Bronchial epithelial cell (primary cell): Measurements from ENCODE around the gene CCDC12. TPM values are rescaled to one million over a fixed set of nuclear protein-coding genes. Genes with fewer than 3 reads are reported as not detected.
A peak's percentile ranks its signal among the peaks of the same experiment; 100 is the strongest.

Experiments
- DNase-seq: peaks from one replicate; pipeline ENCODE4 v3.0.0-alpha.2; 2010; ENCODE audit warnings: low read depth
- FAIRE-seq: peaks from 2 replicates; lab custom pipeline; 2011; peaks lifted over from hg19 to GRCh38; lab: Jason Lieb, UNC
- H3K27me3 ChIP-seq: 2 replicates; pipeline ENCODE4 v1.5.1; 2011; ENCODE audit warnings: low read length; ENCODE audit not compliant: control insufficient read depth, insufficient read depth
- H3K36me3 ChIP-seq: 2 replicates; pipeline ENCODE4 v1.5.1; 2011; ENCODE audit warnings: low read length; ENCODE audit not compliant: control insufficient read depth, insufficient read depth
- H3K4me3 ChIP-seq: 2 replicates; pipeline ENCODE4 v1.5.1; 2011; ENCODE audit warnings: mild to moderate bottlenecking, low read depth, low read length, control low read depth
- CTCF ChIP-seq: IDR thresholded peaks from 2 replicates; pipeline ENCODE4 v1.5.1; 2011; ENCODE audit warnings: mild to moderate bottlenecking, moderate library complexity, low read length, control low read depth, inconsistent platforms; ENCODE audit not compliant: insufficient read depth, severe bottlenecking
- total RNA-seq: library from RNA; depleted of rRNA; stranded (reverse); fragments of >200 nt; gene quantifications from 2 replicates; pipeline ENCODE4 v1.2.1, GENCODE V29; 2014

The CCDC12 gene
- total RNA-seq, 1 donor from 2014 or later = 39.2 TPM

- H3K27me3 ChIP-seq = peaks cover 34% of the 10 kb centered on the region
- no peaks in the 10 kb centered on the region for H3K36me3 ChIP-seq
- DNase-seq = no peak
- TF ChIP-seq CTCF = no peak
- no peak for FAIRE-seq
- H3K4me3 ChIP-seq = no peak overlapping the region
Observed at GRCh38 chr3:46883054-46883829, 93.3 kb downstream of the CCDC12 start.

GRCh38 chr3:46882377-46883053, 94.0 kb downstream of the CCDC12 start:
- no peak for FAIRE-seq
- DNase-seq = no peak
- no peaks in the 10 kb centered on the region for H3K36me3 ChIP-seq
- TF ChIP-seq CTCF = no peak
- H3K27me3 ChIP-seq = peaks cover 34% of the 10 kb centered on the region
- H3K4me3 ChIP-seq = peak overlapping the region; percentile 20

GRCh38 chr3:46881596-46882376, 94.8 kb downstream of the CCDC12 start:
- no peak for FAIRE-seq
- no peak overlapping the region for H3K4me3 ChIP-seq
- no peaks in the 10 kb centered on the region for H3K36me3 ChIP-seq
- peaks cover 34% of the 10 kb centered on the region for H3K27me3 ChIP-seq
- DNase-seq = no peak
- TF ChIP-seq CTCF = no peak

GRCh38 chr3:46880884-46881595, 95.5 kb downstream of the CCDC12 start:
- H3K27me3 ChIP-seq = peaks cover 33% of the 10 kb centered on the region
- H3K4me3 ChIP-seq = no peak overlapping the region
- DNase-seq = no peak
- no peaks in the 10 kb centered on the region for H3K36me3 ChIP-seq
- FAIRE-seq = no peak
- TF ChIP-seq CTCF = no peak

GRCh38 chr3:46878781-46879436, 97.6 kb downstream of the CCDC12 start:
- H3K4me3 ChIP-seq = no peak overlapping the region
- FAIRE-seq = peak; percentile 28
- H3K36me3 ChIP-seq = no peaks in the 10 kb centered on the region
- peaks cover 23% of the 10 kb centered on the region for H3K27me3 ChIP-seq
- peak; percentile 2 for TF ChIP-seq CTCF
- DNase-seq = no peak
